Left ventricle myocardium inferior (tissue), 1 donor: ENCODE measurements around the gene RHCE. TPM values are rescaled to one million over a fixed set of nuclear protein-coding genes. Genes with fewer than 3 reads are reported as not detected.

Source experiments
- DNase-seq: peaks from one replicate; pipeline ENCODE4 v3.0.0-alpha.2; 2020
- H3K27ac ChIP-seq: fragments of 200-600 bp; replicated peaks from 2 replicates; pipeline ENCODE4 v1.8.0; 2021
- H3K27me3 ChIP-seq: fragments of 200-600 bp; 2 replicates; pipeline ENCODE4 v1.8.0; 2021; ENCODE audit warnings: low read depth
- H3K36me3 ChIP-seq: fragments of 200-600 bp; 2 replicates; pipeline ENCODE4 v1.8.0; 2021
- H3K4me1 ChIP-seq: fragments of 200-600 bp; 2 replicates; pipeline ENCODE4 v1.8.0; 2021
- H3K4me3 ChIP-seq: fragments of 200-600 bp; 2 replicates; pipeline ENCODE4 v1.8.0; 2021; ENCODE audit warnings: mild to moderate bottlenecking, moderate library complexity
- H3K9me3 ChIP-seq: fragments of 200-600 bp; replicated peaks from 2 replicates; pipeline ENCODE4 v1.8.0; 2021
- intact Hi-C: fragments of 100-400 bp; cut with micrococcal nuclease; formaldehyde crosslinking; loops from one replicate; pipeline ENCODE4 v1.11.0; 2022
- total RNA-seq: library from RNA; stranded (reverse); fragmentation: NEBNext Ultra II Directional; extraction: Animal tissue kit (Norgen Biotek cat#: 25700); gene quantifications from one replicate; pipeline ENCODE4 v1.2.1, GENCODE V29; 2021
- TF ChIP-seq, protein P1 (sequence below): fragments of 200-600 bp; IDR thresholded peaks from 2 replicates; pipeline ENCODE4 v1.8.0; 2021; ENCODE audit warnings: antibody characterized with exemption, mild to moderate bottlenecking, borderline replicate concordance
- donor health status: DM: no; HTN: yes; CAD: no; lungs with severe emphysema.

Gene RHCE
- total RNA-seq, 1 donor from 2014 or later, result 1.0 TPM

DNA sequence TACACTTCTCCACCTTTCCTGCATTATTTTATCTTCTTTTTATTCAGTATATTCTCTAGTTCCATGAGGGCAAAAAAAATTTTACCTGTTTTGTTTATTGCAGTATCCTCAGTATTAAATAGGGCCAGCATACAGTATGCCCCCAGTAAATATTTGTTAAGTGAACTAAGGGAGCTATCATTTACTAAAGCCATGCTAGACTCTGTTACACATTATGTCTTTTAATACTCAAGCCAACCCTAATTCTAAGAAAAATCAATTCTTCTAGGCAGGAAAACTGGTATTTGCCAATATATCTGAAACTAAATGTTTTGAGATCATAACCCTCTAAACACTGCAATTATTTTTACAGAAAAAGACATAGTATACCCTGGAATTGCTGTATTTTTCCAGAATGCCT lies 64.2 kb downstream of the RHCE start:
- Histone ChIP-seq H3K4me1 (peaks cover 23% of the 10 kb centered on the region), H3K36me3 (peaks cover 91% of the 10 kb centered on the region), H3K9me3 (no peaks in the 10 kb centered on the region), H3K4me3 (no peak overlapping the region), H3K27ac (peak overlapping the region; percentile 9), H3K27me3 (no peaks in the 10 kb centered on the region)
- intact Hi-C loops, result no loop called here
- TF ChIP-seq, protein P1, sequence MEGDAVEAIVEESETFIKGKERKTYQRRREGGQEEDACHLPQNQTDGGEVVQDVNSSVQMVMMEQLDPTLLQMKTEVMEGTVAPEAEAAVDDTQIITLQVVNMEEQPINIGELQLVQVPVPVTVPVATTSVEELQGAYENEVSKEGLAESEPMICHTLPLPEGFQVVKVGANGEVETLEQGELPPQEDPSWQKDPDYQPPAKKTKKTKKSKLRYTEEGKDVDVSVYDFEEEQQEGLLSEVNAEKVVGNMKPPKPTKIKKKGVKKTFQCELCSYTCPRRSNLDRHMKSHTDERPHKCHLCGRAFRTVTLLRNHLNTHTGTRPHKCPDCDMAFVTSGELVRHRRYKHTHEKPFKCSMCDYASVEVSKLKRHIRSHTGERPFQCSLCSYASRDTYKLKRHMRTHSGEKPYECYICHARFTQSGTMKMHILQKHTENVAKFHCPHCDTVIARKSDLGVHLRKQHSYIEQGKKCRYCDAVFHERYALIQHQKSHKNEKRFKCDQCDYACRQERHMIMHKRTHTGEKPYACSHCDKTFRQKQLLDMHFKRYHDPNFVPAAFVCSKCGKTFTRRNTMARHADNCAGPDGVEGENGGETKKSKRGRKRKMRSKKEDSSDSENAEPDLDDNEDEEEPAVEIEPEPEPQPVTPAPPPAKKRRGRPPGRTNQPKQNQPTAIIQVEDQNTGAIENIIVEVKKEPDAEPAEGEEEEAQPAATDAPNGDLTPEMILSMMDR, result no peak
- DNase-seq, result no peak

DNA sequence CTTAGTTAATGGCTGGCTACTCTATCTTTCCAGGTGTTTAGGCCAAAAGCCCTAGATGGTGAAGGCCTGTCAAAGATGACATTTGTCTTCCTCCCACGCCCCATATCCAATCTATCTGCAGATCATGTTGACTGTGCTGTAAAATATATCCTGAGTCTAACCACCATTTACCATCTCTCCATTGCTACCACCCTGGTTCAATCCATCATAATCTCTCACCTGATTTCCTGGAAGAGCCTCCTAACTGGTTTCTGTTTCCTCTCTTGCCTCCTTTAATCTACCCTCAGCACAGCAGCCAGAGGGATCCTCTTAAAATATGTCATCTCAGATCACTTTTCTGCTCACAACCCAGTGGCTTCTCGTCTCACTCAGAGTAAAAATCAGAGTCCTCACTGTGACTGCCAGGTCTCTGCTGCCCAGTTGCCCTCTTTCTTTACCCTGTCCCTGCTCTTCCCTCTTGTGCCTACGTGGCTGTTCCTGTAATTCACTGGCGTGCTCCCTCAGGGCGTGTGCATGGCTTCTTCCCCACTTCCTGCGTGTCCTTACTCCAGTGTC lies 64.7 kb downstream of the RHCE start:
- H3K27ac ChIP-seq, result peak overlapping the region; percentile 9
- H3K36me3 ChIP-seq, result peaks cover 89% of the 10 kb centered on the region
- intact Hi-C loops, result no loop called here
- peaks cover 18% of the 10 kb centered on the region for H3K4me1 ChIP-seq
- TF ChIP-seq, protein P1, result no peak
- H3K27me3 ChIP-seq, result no peaks in the 10 kb centered on the region
- H3K4me3 ChIP-seq, result no peak overlapping the region
- DNase-seq, result no peak
- no peaks in the 10 kb centered on the region for H3K9me3 ChIP-seq

GRCh38 chr1:25349606-25350005 lies 71.0 kb downstream of the RHCE start:
- Histone ChIP-seq H3K36me3 (peaks cover 76% of the 10 kb centered on the region), H3K27ac (no peak overlapping the region), H3K4me1 (peaks cover 4% of the 10 kb centered on the region), H3K9me3 (no peaks in the 10 kb centered on the region), H3K27me3 (no peaks in the 10 kb centered on the region), H3K4me3 (no peak overlapping the region)
- DNase-seq, result no peak
- intact Hi-C loops, result loop anchor here (10.0 kb wide), 1 partner anchor 105 kb away; the partner anchor contains the start of gene RSRP1
- TF ChIP-seq, protein P1, result no peak

- Histone ChIP-seq H3K9me3 (no peaks in the 10 kb centered on the region), H3K36me3 (peaks cover 74% of the 10 kb centered on the region), H3K4me3 (no peak overlapping the region), H3K27me3 (no peaks in the 10 kb centered on the region), H3K27ac (no peak overlapping the region), H3K4me1 (peaks cover 4% of the 10 kb centered on the region)
- intact Hi-C loops, result loop anchor here (10.0 kb wide), 1 partner anchor 103 kb away; the partner anchor contains the start of gene RSRP1
- DNase-seq, result no peak
- TF ChIP-seq, protein P1, result no peak
These were observed 73.1 kb downstream of the RHCE start for GRCh38 chr1:25347556-25347955.

DNA sequence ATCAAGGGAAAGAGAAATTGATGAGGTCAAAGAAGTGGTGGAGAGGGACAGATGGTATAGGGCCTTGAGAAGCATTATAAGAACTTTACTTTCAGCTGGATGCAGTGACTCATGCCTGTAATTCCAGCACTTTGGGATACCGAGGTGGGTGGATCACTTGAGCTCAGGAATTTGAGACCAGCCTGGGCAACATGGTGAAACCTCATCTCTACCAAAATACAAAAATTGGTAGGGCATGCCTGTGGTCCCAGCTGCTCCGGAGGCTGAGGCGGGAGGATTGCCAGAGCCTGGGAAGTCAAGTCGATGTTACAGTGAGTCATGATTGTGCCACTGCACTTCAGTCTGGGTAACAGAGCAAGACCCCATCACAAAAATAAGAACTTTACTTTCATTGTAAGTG lies 76.8 kb downstream of the RHCE start:
- H3K36me3 ChIP-seq, result peaks cover 50% of the 10 kb centered on the region
- no peaks in the 10 kb centered on the region for H3K27me3 ChIP-seq
- no peak overlapping the region for H3K27ac ChIP-seq
- intact Hi-C loops, result loop anchor here (10.0 kb wide), 1 partner anchor 99 kb away; the partner anchor contains the start of gene RSRP1
- no peak overlapping the region for H3K4me3 ChIP-seq
- TF ChIP-seq, protein P1, result no peak
- no peaks in the 10 kb centered on the region for H3K9me3 ChIP-seq
- peaks cover 35% of the 10 kb centered on the region for H3K4me1 ChIP-seq
- DNase-seq, result no peak
